Fibroblast of the aortic adventitia (primary cell): ENCODE results near the gene MPZL3. TPM values are rescaled to one million over a fixed set of nuclear protein-coding genes. Genes with fewer than 3 reads are reported as not detected.

Experiments used
- DNase-seq: peaks from one replicate; pipeline ENCODE4 v3.0.0-alpha.2; 2010; ENCODE audit warnings: low read depth
- H3K4me3 ChIP-seq: 2 replicates; pipeline ENCODE4 v1.5.1; 2011; ENCODE audit warnings: low read depth, mild to moderate bottlenecking, control low read depth, low read length, moderate library complexity
- CTCF ChIP-seq: IDR thresholded peaks from 2 replicates; pipeline ENCODE4 v1.5.1; 2011; ENCODE audit warnings: mild to moderate bottlenecking, low read length, control low read depth, inconsistent platforms; ENCODE audit not compliant: insufficient read depth
- total RNA-seq: library from RNA; depleted of rRNA; stranded (reverse); fragments of >200 nt; gene quantifications from 2 replicates; pipeline ENCODE4 v1.2.3, GENCODE V29; 2012; ENCODE audit warnings: low replicate concordance

The MPZL3 gene
- total RNA-seq, 1 donor, result 0.45 TPM

- TF ChIP-seq CTCF, result no peak
- no peak overlapping the region for H3K4me3 ChIP-seq
- DNase-seq, result no peak
Observed at GRCh38 chr11:118205606-118206378, 46.4 kb downstream of the MPZL3 start.

- H3K4me3 ChIP-seq, result no peak overlapping the region
- TF ChIP-seq CTCF, result no peak
- DNase-seq, result no peak
Observed at GRCh38 chr11:118202599-118203422, 49.4 kb downstream of the MPZL3 start.

- H3K4me3 ChIP-seq, result no peak overlapping the region
- DNase-seq, result no peak
- TF ChIP-seq CTCF, result no peak
Observed at GRCh38 chr11:118201966-118202365, 50.2 kb downstream of the MPZL3 start.

- TF ChIP-seq CTCF, result no peak
- no peak for DNase-seq
- H3K4me3 ChIP-seq, result no peak overlapping the region
Observed at GRCh38 chr11:118200901-118201680, 51.1 kb downstream of the MPZL3 start.

- no peak for TF ChIP-seq CTCF
- DNase-seq, result no peak
- H3K4me3 ChIP-seq, result no peak overlapping the region
Observed at GRCh38 chr11:118200497-118200896, 51.7 kb downstream of the MPZL3 start.

- H3K4me3 ChIP-seq, result no peak overlapping the region
- TF ChIP-seq CTCF, result no peak
- no peak for DNase-seq
Observed at GRCh38 chr11:118199135-118199534, 53.0 kb downstream of the MPZL3 start.
